ENCODE measurements around the gene ALPP.

ALPP gene

DNA sequence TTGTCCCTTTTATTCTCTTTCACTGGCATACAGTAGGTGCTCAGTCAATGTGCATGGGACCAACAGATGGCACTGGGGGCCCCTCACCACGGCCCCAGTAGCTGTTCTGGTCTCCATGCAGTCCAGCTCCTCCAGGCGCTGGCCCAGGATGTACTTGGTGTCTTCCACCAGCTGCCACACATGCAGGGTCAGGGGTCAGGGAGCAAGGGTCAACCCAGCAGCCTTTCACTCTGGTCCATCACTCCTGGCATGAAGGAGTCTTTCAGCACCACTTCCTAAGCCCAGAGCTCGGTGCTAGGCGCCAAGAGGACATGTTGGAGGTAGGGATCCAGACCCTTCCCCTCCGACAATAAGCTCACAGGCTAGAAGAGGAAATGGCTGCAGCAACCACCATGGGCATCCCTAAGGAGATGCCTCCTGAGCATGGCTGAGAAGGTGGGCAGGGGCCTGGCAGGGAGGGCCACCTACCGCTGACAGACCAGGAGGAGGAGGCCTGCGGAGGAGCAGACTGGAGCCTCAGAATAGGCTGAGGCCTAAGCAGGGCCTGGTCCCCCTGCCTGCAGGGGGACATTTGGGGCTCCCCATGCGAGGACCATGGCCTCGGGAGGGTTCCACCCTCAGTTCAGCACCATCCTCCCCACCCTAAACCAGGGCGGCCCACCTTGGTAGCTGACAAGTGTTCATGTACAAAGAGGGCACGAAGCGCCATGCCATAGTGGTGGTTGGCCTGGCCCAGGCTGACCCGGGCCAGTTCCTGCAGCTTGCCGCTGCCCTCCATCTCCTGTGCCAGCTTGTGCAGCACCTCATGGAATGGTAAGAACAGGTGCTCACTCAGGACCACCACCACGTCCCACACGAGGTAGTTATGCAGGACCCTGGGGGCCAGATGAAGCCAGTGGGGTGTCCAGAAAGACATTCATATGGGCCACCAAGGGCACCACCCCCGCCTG is 38.2 kb downstream of the ALPP start:
- TF ChIP-seq FOXP2 (optimal IDR thresholded peaks at IDR 0.05; ENCODE audit: borderline replicate concordance, extremely low read depth, extremely low read length, insufficient read depth): no peak

DNA sequence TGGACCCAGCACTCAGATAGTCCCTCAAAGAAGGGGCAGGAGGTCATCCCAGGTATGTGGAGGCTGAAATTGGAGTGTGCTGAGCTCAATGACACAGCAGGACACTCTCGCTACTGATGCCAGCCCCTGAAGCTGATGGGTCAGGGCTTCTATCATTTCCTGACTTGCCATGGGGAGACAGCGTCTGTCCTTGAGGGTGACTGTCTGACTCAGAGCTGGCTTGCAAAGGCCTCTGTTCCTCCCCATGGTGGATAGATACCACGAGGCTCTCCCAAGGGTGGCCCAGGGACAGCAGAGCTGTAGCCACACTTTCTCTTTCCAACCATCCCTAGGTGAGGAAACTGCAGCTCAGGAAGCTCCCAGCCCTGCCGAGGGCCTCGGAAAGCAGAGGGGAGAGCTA is 38.9 kb downstream of the ALPP start:
- TF ChIP-seq SIN3A (IDR thresholded peaks at IDR 0.05; ENCODE audit: borderline replicate concordance, insufficient read depth, low read length) (no peak), POLR2AphosphoS5 (IDR thresholded peaks at IDR 0.05; ENCODE audit: low read depth, low read length) (no peak)

DNA sequence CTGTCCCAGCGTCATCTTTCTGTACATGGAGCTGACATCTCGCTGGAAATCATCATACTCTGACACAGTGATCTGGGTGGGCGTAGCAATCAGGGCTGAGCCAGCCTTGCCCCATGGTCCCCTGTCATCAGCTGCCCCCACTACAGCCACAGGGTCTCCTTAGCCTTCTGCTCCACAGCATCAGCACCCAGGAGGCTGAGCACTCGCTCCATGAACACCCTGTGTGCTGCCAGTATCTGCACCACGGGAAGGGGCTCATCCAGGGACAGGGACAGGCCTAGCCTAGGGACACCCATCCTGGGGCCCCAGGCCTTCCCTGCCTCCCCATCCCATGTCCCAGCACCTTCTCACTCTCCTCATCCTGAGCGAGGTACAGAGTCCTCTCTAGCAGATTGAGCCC is 39.5 kb downstream of the ALPP start:
- TF ChIP-seq TAF1 (IDR thresholded peaks at IDR 0.05; ENCODE audit: borderline replicate concordance, insufficient read depth, low read length) (no peak), SIN3A (IDR thresholded peaks at IDR 0.05; ENCODE audit: borderline replicate concordance, insufficient read depth, low read length) (no peak), FOXP2 (optimal IDR thresholded peaks at IDR 0.05; ENCODE audit: borderline replicate concordance, extremely low read depth, extremely low read length, insufficient read depth) (no peak), POLR2AphosphoS5 (IDR thresholded peaks at IDR 0.05; ENCODE audit: low read depth, low read length) (no peak)
- TF ChIP-seq, protein P1, sequence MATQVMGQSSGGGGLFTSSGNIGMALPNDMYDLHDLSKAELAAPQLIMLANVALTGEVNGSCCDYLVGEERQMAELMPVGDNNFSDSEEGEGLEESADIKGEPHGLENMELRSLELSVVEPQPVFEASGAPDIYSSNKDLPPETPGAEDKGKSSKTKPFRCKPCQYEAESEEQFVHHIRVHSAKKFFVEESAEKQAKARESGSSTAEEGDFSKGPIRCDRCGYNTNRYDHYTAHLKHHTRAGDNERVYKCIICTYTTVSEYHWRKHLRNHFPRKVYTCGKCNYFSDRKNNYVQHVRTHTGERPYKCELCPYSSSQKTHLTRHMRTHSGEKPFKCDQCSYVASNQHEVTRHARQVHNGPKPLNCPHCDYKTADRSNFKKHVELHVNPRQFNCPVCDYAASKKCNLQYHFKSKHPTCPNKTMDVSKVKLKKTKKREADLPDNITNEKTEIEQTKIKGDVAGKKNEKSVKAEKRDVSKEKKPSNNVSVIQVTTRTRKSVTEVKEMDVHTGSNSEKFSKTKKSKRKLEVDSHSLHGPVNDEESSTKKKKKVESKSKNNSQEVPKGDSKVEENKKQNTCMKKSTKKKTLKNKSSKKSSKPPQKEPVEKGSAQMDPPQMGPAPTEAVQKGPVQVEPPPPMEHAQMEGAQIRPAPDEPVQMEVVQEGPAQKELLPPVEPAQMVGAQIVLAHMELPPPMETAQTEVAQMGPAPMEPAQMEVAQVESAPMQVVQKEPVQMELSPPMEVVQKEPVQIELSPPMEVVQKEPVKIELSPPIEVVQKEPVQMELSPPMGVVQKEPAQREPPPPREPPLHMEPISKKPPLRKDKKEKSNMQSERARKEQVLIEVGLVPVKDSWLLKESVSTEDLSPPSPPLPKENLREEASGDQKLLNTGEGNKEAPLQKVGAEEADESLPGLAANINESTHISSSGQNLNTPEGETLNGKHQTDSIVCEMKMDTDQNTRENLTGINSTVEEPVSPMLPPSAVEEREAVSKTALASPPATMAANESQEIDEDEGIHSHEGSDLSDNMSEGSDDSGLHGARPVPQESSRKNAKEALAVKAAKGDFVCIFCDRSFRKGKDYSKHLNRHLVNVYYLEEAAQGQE (IDR thresholded peaks at IDR 0.05; ENCODE audit: insufficient read depth in 1 of 2, low read depth in 2 of 2, low read length in 2 of 2): no peak

DNA sequence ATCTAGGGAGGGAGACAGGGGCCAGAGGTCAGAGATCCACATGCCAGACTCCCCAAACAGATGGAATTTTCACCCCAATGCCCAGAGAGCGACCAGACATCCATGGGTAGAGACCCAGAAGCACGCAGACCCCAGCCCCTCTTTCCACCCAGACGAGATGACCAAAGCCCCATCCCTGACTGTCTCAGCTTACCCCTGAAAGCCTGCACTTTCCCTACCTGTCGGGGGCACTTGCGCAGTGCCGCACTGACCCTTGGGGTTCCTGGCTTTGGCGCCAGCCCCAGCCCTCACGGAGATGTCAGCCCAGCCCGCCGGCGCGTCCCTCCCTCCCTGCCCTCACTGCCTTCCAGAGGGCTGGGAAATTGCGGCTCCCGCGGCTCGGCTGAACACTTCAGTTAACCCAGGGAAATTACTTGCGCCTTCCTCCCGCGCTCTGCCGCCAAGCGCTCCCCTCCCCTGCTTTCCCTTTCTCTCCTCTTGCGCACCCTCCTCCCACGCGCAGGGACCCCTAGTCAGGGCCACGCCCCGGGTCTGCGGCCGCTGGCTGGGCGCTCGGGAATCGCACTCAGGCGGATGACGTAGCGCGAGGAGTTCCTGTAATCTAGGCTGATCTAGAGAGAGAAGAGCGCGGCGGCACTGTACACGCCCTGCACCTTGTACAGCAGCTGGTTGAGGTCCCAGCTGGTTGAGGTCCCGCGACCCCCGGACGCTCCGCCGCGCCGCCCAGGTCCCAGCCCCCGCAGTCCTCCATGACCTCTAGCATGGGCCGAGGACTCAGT is 40.1 kb downstream of the ALPP start:
- TF ChIP-seq, protein P1 (IDR thresholded peaks at IDR 0.05; ENCODE audit: insufficient read depth in 1 of 2, low read depth in 2 of 2, low read length in 2 of 2): no peak
- no peak for TF ChIP-seq FOXP2 (optimal IDR thresholded peaks at IDR 0.05; ENCODE audit: borderline replicate concordance, extremely low read depth, extremely low read length, insufficient read depth)
- TF ChIP-seq POLR2AphosphoS5 (IDR thresholded peaks at IDR 0.05; ENCODE audit: low read depth, low read length): no peak
- no peak for TF ChIP-seq TAF1 (IDR thresholded peaks at IDR 0.05; ENCODE audit: borderline replicate concordance, insufficient read depth, low read length)
- TF ChIP-seq SIN3A (IDR thresholded peaks at IDR 0.05; ENCODE audit: borderline replicate concordance, insufficient read depth, low read length): no peak

DNA sequence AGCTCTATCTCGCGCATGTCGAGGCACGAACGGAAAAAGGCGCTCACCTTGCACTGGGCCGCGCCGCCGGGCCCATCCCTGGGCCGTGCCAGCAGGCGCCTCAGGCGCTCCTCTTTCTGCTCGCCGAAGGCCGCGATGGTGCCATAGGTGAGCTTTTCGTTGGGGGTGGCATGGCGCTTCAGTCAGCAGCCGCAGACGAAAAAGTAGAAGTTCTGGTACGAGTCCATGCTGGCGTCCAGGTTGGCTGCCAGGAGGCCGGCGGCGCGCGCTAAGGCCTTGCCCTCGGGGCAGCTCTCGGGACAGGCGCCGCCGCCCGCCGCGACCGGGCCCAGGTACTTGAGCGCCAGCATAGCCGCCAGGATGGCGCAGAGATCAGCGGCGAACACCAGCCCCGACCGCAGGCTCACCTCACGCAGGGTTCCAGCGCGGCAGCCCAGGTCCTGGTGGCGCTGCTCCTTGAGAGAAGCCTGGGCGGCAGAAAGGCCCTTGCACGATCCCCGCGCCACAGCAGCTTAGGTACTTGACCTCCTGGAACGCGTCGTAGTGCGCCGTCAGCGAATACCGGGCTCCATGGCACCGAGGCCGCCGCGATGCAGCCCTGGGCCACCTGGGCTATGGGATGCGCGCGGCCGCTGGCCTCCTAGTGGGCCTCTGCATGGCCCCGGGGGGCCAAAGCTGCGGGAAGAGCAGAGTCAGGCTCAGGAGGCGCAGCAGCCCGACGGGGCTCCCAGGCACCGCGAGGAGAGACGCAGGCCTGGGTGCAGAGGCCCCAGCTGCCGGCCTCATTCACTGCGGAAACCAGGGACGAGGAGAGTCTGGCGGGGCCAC is 40.9 kb downstream of the ALPP start:
- TF ChIP-seq FOXP2 (optimal IDR thresholded peaks at IDR 0.05; ENCODE audit: borderline replicate concordance, extremely low read depth, extremely low read length, insufficient read depth) (no peak), TAF1 (IDR thresholded peaks at IDR 0.05; ENCODE audit: borderline replicate concordance, insufficient read depth, low read length) (no peak), SIN3A (IDR thresholded peaks at IDR 0.05; ENCODE audit: borderline replicate concordance, insufficient read depth, low read length) (no peak), POLR2AphosphoS5 (IDR thresholded peaks at IDR 0.05; ENCODE audit: low read depth, low read length) (no peak)
- TF ChIP-seq, protein P1 (IDR thresholded peaks at IDR 0.05; ENCODE audit: insufficient read depth in 1 of 2, low read depth in 2 of 2, low read length in 2 of 2): no peak
